ENCODE results near the gene TRABD. TPM values are rescaled to one million over a fixed set of nuclear protein-coding genes. Genes with fewer than 3 reads are reported as not detected.
"Not testable (repeated sequence)": the region's sequence is repeated elsewhere in the genome, so short reads cannot be mapped to it uniquely, and the experiment has no call there.

Gene TRABD
- total RNA-seq, 2 experiments from 2014 or later = 126 to 128 TPM

GRCh38 chr22:50202130-50202666 is 16.5 kb downstream of the TRABD start:
- TF ChIP-seq CTCF (conservative IDR thresholded peaks at IDR 0.05; ENCODE audit: low read length) (no peak), EZH2phosphoT487 (IDR thresholded peaks at IDR 0.05; ENCODE audit: borderline replicate concordance, low read depth, low read length) (no peak)

GRCh38 chr22:50203288-50203687 is 17.6 kb downstream of the TRABD start:
- no peak overlapping the region for H3K4me3 ChIP-seq (ENCODE audit: low read depth, low read length, poor library complexity, severe bottlenecking)
- H3K4me2 ChIP-seq (ENCODE audit: low read length) = no peak overlapping the region
- H2AFZ ChIP-seq (ENCODE audit: low read length) = no peak overlapping the region
- H3K9me2 ChIP-seq (ENCODE audit: insufficient read depth, low read length) = no peaks in the 10 kb centered on the region
- peaks cover 32% of the 10 kb centered on the region for H3K79me2 ChIP-seq (ENCODE audit: insufficient read depth, low read depth, low read length)
- POLR2A ChIA-PET = no interaction called here
- no peak for TF ChIP-seq EZH2phosphoT487 (IDR thresholded peaks at IDR 0.05; ENCODE audit: borderline replicate concordance, low read depth, low read length)
- no peak for TF ChIP-seq CTCF (conservative IDR thresholded peaks at IDR 0.05; ENCODE audit: low read length)
- peaks cover 8% of the 10 kb centered on the region; the same call in 1 of the 2 replicates for H3K9me3 ChIP-seq (ENCODE audit: low read length)
- intact Hi-C loops (cut with micrococcal nuclease; ENCODE audit: unreplicated experiment) = no loop called here
- peaks cover 31% of the 10 kb centered on the region for H3K4me1 ChIP-seq (ENCODE audit: insufficient read depth, low read length, poor library complexity, severe bottlenecking)
- H3K27ac ChIP-seq (ENCODE audit: low read depth, low read length, poor library complexity, severe bottlenecking) = no peak overlapping the region
- 0 out of 2 replicates have a peak, but pooled peaks cover 8% of the 10 kb centered on the region for H4K20me1 ChIP-seq (ENCODE audit: insufficient read depth, low read length)
- H3K36me3 ChIP-seq (ENCODE audit: insufficient read depth, low read length) = peaks cover 56% of the 10 kb centered on the region
- BruUV-seq (replicated peaks) = no TSS peak
- CTCF ChIA-PET (ENCODE audit: unreplicated experiment) = no interaction called here
- no peak for DNase-seq (ENCODE audit: low spot score)

More at GRCh38 chr22:50202130-50202666, 16.5 kb downstream of the TRABD start:
- DNase-seq (ENCODE audit: low spot score) = peak; percentile 50
- no TSS peak for BruUV-seq (replicated peaks)
- POLR2A ChIA-PET = no interaction called here
- intact Hi-C loops (cut with micrococcal nuclease; ENCODE audit: unreplicated experiment) = no loop called here
- Histone ChIP-seq H2AFZ (ENCODE audit: low read length) (no peak overlapping the region), H3K79me2 (ENCODE audit: insufficient read depth, low read depth, low read length) (peaks cover 32% of the 10 kb centered on the region), H4K20me1 (ENCODE audit: insufficient read depth, low read length) (0 out of 2 replicates have a peak, but pooled peaks cover 8% of the 10 kb centered on the region), H3K27ac (ENCODE audit: low read depth, low read length, poor library complexity, severe bottlenecking) (peak overlapping the region; percentile 39), H3K9me3 (ENCODE audit: low read length) (peaks cover 8% of the 10 kb centered on the region; the same call in 1 of the 2 replicates), H3K4me1 (ENCODE audit: insufficient read depth, low read length, poor library complexity, severe bottlenecking) (peaks cover 24% of the 10 kb centered on the region), H3K4me3 (ENCODE audit: low read depth, low read length, poor library complexity, severe bottlenecking) (peak overlapping the region; percentile 98), H3K9me2 (ENCODE audit: insufficient read depth, low read length) (no peaks in the 10 kb centered on the region), H3K4me2 (ENCODE audit: low read length) (peak overlapping the region; percentile 100), H3K36me3 (ENCODE audit: insufficient read depth, low read length) (peaks cover 53% of the 10 kb centered on the region)
- CTCF ChIA-PET (ENCODE audit: unreplicated experiment) = no interaction called here

GRCh38 chr22:50204571-50204970 is 18.9 kb downstream of the TRABD start:
- H3K79me2 ChIP-seq (ENCODE audit: insufficient read depth, low read depth, low read length) = peaks cover 32% of the 10 kb centered on the region
- H3K4me1 ChIP-seq (ENCODE audit: insufficient read depth, low read length, poor library complexity, severe bottlenecking) = peaks cover 30% of the 10 kb centered on the region
- TF ChIP-seq EZH2phosphoT487 (IDR thresholded peaks at IDR 0.05; ENCODE audit: borderline replicate concordance, low read depth, low read length) = no peak
- no peak for TF ChIP-seq CTCF (conservative IDR thresholded peaks at IDR 0.05; ENCODE audit: low read length)
- H3K4me3 ChIP-seq (ENCODE audit: low read depth, low read length, poor library complexity, severe bottlenecking) = no peak overlapping the region
- ChIA-PET POLR2A (no interaction called here), CTCF (ENCODE audit: unreplicated experiment) (no interaction called here)
- intact Hi-C loops (cut with micrococcal nuclease; ENCODE audit: unreplicated experiment) = no loop called here
- no peak overlapping the region for H2AFZ ChIP-seq (ENCODE audit: low read length)
- no peaks in the 10 kb centered on the region for H3K9me2 ChIP-seq (ENCODE audit: insufficient read depth, low read length)
- no peak overlapping the region for H3K4me2 ChIP-seq (ENCODE audit: low read length)
- 0 out of 2 replicates have a peak, but pooled peaks cover 8% of the 10 kb centered on the region for H4K20me1 ChIP-seq (ENCODE audit: insufficient read depth, low read length)
- DNase-seq (ENCODE audit: low spot score) = no peak
- no peak overlapping the region for H3K27ac ChIP-seq (ENCODE audit: low read depth, low read length, poor library complexity, severe bottlenecking)
- H3K36me3 ChIP-seq (ENCODE audit: insufficient read depth, low read length) = peaks cover 52% of the 10 kb centered on the region
- H3K9me3 ChIP-seq (ENCODE audit: low read length) = peaks cover 8% of the 10 kb centered on the region; the same call in 1 of the 2 replicates
- no TSS peak for BruUV-seq (replicated peaks)

GRCh38 chr22:50204998-50205397 is 19.3 kb downstream of the TRABD start:
- DNase-seq (ENCODE audit: low spot score); H4K20me1 ChIP-seq (ENCODE audit: insufficient read depth, low read length); H3K4me3 ChIP-seq (ENCODE audit: low read depth, low read length, poor library complexity, severe bottlenecking); H3K4me2 ChIP-seq (ENCODE audit: low read length); H3K9me2 ChIP-seq (ENCODE audit: insufficient read depth, low read length); H2AFZ ChIP-seq (ENCODE audit: low read length); POLR2A ChIA-PET; BruUV-seq (replicated peaks); intact Hi-C loops (cut with micrococcal nuclease; ENCODE audit: unreplicated experiment); CTCF ChIA-PET (ENCODE audit: unreplicated experiment); H3K27ac ChIP-seq (ENCODE audit: low read depth, low read length, poor library complexity, severe bottlenecking); H3K9me3 ChIP-seq (ENCODE audit: low read length): not testable (repeated sequence)
- Histone ChIP-seq H3K79me2 (ENCODE audit: insufficient read depth, low read depth, low read length) (peaks cover 32% of the 10 kb centered on the region), H3K36me3 (ENCODE audit: insufficient read depth, low read length) (peaks cover 55% of the 10 kb centered on the region), H3K4me1 (ENCODE audit: insufficient read depth, low read length, poor library complexity, severe bottlenecking) (peaks cover 26% of the 10 kb centered on the region)

All from OCI-LY7 (cell line).